ENCODE data around the gene UBD.

The UBD gene

DNA sequence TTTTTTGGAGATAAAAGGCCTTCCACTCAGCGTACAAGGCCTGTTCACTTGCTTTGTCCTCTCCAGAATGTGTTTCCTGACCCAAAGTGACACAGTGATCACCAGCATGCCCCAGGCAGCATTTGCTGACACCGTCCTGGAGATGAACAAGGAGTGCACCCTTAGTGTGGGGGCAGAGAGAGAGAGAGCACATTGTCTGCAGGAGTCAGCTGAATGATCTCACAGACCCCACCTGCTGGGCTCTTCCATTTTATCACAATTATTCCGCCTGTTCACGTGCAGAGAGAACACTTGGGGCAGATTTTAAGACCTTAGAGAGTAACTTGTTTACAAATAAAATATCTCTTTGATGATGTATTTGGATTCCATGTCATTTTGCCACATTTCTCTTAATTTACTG, 49.3 kb downstream of the UBD start:
- no peak overlapping the region for H3K18ac ChIP-seq (ENCODE audit: low read length)
- H2BK12ac ChIP-seq (ENCODE audit: low read length), result no peak overlapping the region
- H3K4me3 ChIP-seq (ENCODE audit: low read length in 2 of 2), result no peak overlapping the region
- no peak overlapping the region for H3K27ac ChIP-seq (replicated peaks; ENCODE audit: low read length)
- H3K14ac ChIP-seq (ENCODE audit: low read length), result no peak overlapping the region
- no peak overlapping the region for H2BK120ac ChIP-seq (ENCODE audit: low read depth, low read length)
- no peak overlapping the region for H2BK5ac ChIP-seq (ENCODE audit: low read length)
- no peak overlapping the region for H3K4me2 ChIP-seq (ENCODE audit: insufficient read depth, low read length, poor library complexity, severe bottlenecking)
- peak; percentile 2 for DNase-seq (ENCODE audit: low spot score)
- H3K79me1 ChIP-seq (ENCODE audit: low read depth, low read length), result no peaks in the 10 kb centered on the region
- no CpG with 5 or more reads among the region's 4 CpGs for WGBS, 2 donors (ENCODE audit: extremely low coverage in 2 of 2, insufficient read length in 2 of 2, insufficient replicate concordance in 1 of 2)
- H3K36me3 ChIP-seq (replicated peaks in 1 of 2; ENCODE audit: control insufficient read depth in 2 of 2, insufficient read depth in 2 of 2, low read length in 2 of 2), result no peaks in the 10 kb centered on the region
- H2AFZ ChIP-seq (ENCODE audit: low read length), result no peak overlapping the region
- no peak overlapping the region for H2AK5ac ChIP-seq (ENCODE audit: low read depth, low read length)
- peaks cover 11 to 14% of the 10 kb centered on the region in 2 donors for H3K4me1 ChIP-seq (ENCODE audit: control insufficient read depth in 2 of 2, insufficient read depth in 1 of 2, low read depth in 1 of 2, low read length in 2 of 2)
- no peak overlapping the region for H4K8ac ChIP-seq (ENCODE audit: low read depth, low read length)
- peaks cover 0 to 33% (median 0%) of the 10 kb centered on the region in 3 experiments for H3K27me3 ChIP-seq (ENCODE audit: control insufficient read depth in 3 of 3, insufficient read depth in 3 of 3, low read depth in 1 of 3, low read length in 3 of 3)
- H2BK15ac ChIP-seq (ENCODE audit: low read length), result no peak overlapping the region
- H4K91ac ChIP-seq (ENCODE audit: low read depth, low read length, poor library complexity), result no peak overlapping the region
- no peak overlapping the region for H3K9ac ChIP-seq (ENCODE audit: low read depth, low read length, poor library complexity)
- H3K9me3 ChIP-seq (replicated peaks in 1 of 2; ENCODE audit: control insufficient read depth in 2 of 2, insufficient read depth in 1 of 2, low read depth in 1 of 2, low read length in 2 of 2), result no peaks in the 10 kb centered on the region
- no peak overlapping the region for H3K4ac ChIP-seq (ENCODE audit: low read length)
- H3K23ac ChIP-seq (ENCODE audit: low read depth, low read length, poor library complexity), result no peak overlapping the region

GRCh38 chr6:29509711-29510110, 49.8 kb downstream of the UBD start:
- no peak overlapping the region for H2AK5ac ChIP-seq (ENCODE audit: low read depth, low read length)
- DNase-seq (ENCODE audit: low spot score), result no peak
- no peak overlapping the region for H2AFZ ChIP-seq (ENCODE audit: low read length)
- no peak overlapping the region for H3K14ac ChIP-seq (ENCODE audit: low read length)
- H3K18ac ChIP-seq (ENCODE audit: low read length), result peak overlapping the region; percentile 66
- no CpG with 5 or more reads among the region's 9 CpGs for WGBS, 2 donors (ENCODE audit: extremely low coverage in 2 of 2, insufficient read length in 2 of 2, insufficient replicate concordance in 1 of 2)
- peak overlapping the region; percentile 63 for H2BK12ac ChIP-seq (ENCODE audit: low read length)
- no peak overlapping the region for H3K27ac ChIP-seq (replicated peaks; ENCODE audit: low read length)
- no peak overlapping the region for H2BK15ac ChIP-seq (ENCODE audit: low read length)
- no peak overlapping the region for H2BK120ac ChIP-seq (ENCODE audit: low read depth, low read length)
- H4K8ac ChIP-seq (ENCODE audit: low read depth, low read length), result no peak overlapping the region
- no peak overlapping the region for H3K4me3 ChIP-seq (ENCODE audit: low read length in 2 of 2)
- H3K27me3 ChIP-seq (ENCODE audit: control insufficient read depth in 3 of 3, insufficient read depth in 3 of 3, low read depth in 1 of 3, low read length in 3 of 3), result peaks cover 0 to 35% (median 0%) of the 10 kb centered on the region in 3 experiments
- H3K4me1 ChIP-seq (ENCODE audit: control insufficient read depth in 2 of 2, insufficient read depth in 1 of 2, low read depth in 1 of 2, low read length in 2 of 2), result peaks cover 11 to 14% of the 10 kb centered on the region in 2 donors
- no peak overlapping the region for H3K9ac ChIP-seq (ENCODE audit: low read depth, low read length, poor library complexity)
- no peak overlapping the region for H3K4ac ChIP-seq (ENCODE audit: low read length)
- no peak overlapping the region for H2BK5ac ChIP-seq (ENCODE audit: low read length)
- H3K4me2 ChIP-seq (ENCODE audit: insufficient read depth, low read length, poor library complexity, severe bottlenecking), result no peak overlapping the region
- H3K79me1 ChIP-seq (ENCODE audit: low read depth, low read length), result no peaks in the 10 kb centered on the region
- H4K91ac ChIP-seq (ENCODE audit: low read depth, low read length, poor library complexity), result no peak overlapping the region
- H3K36me3 ChIP-seq (replicated peaks in 1 of 2; ENCODE audit: control insufficient read depth in 2 of 2, insufficient read depth in 2 of 2, low read length in 2 of 2), result no peaks in the 10 kb centered on the region
- no peaks in the 10 kb centered on the region for H3K9me3 ChIP-seq (replicated peaks in 1 of 2; ENCODE audit: control insufficient read depth in 2 of 2, insufficient read depth in 1 of 2, low read depth in 1 of 2, low read length in 2 of 2)
- H3K23ac ChIP-seq (ENCODE audit: low read depth, low read length, poor library complexity), result no peak overlapping the region

DNA sequence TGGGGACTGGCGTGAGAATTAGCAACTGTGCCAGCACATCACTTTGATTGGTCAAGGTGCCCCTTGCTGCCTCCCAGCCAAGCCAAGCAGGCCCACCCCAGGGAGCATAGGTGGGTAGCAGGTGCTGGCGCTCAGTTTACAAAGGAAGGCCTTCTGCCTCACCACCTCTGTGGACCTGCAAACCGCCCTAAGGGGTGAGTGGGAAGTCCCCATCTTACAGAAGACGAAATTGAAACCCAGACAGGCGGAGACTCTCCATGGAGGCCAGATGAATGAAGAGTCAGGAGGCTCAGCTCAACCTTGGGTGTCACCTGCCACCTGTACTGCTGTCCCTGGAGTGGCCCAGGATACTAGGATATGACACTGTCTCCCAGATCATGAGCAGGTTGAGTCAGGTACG, 50.3 kb downstream of the UBD start:
- Histone ChIP-seq H4K91ac (ENCODE audit: low read depth, low read length, poor library complexity) (no peak overlapping the region), H2BK120ac (ENCODE audit: low read depth, low read length) (peak overlapping the region; percentile 2), H3K27me3 (ENCODE audit: control insufficient read depth in 3 of 3, insufficient read depth in 3 of 3, low read depth in 1 of 3, low read length in 3 of 3) (peaks cover 0 to 34% (median 0%) of the 10 kb centered on the region in 3 experiments), H2BK5ac (ENCODE audit: low read length) (no peak overlapping the region), H3K9me3 (replicated peaks in 1 of 2; ENCODE audit: control insufficient read depth in 2 of 2, insufficient read depth in 1 of 2, low read depth in 1 of 2, low read length in 2 of 2) (no peaks in the 10 kb centered on the region), H3K14ac (ENCODE audit: low read length) (no peak overlapping the region), H3K4ac (ENCODE audit: low read length) (no peak overlapping the region), H4K8ac (ENCODE audit: low read depth, low read length) (no peak overlapping the region), H3K18ac (ENCODE audit: low read length) (no peak overlapping the region), H3K23ac (ENCODE audit: low read depth, low read length, poor library complexity) (no peak overlapping the region), H3K9ac (ENCODE audit: low read depth, low read length, poor library complexity) (no peak overlapping the region), H3K79me1 (ENCODE audit: low read depth, low read length) (no peaks in the 10 kb centered on the region), H2BK12ac (ENCODE audit: low read length) (no peak overlapping the region), H3K27ac (replicated peaks; ENCODE audit: low read length) (no peak overlapping the region), H2AFZ (ENCODE audit: low read length) (no peak overlapping the region), H3K36me3 (replicated peaks in 1 of 2; ENCODE audit: control insufficient read depth in 2 of 2, insufficient read depth in 2 of 2, low read length in 2 of 2) (no peaks in the 10 kb centered on the region), H3K4me1 (ENCODE audit: control insufficient read depth in 2 of 2, insufficient read depth in 1 of 2, low read depth in 1 of 2, low read length in 2 of 2) (peaks cover 11 to 14% of the 10 kb centered on the region in 2 donors), H3K4me3 (ENCODE audit: low read length in 2 of 2) (no peak overlapping the region), H3K4me2 (ENCODE audit: insufficient read depth, low read length, poor library complexity, severe bottlenecking) (no peak overlapping the region), H2AK5ac (ENCODE audit: low read depth, low read length) (no peak overlapping the region), H2BK15ac (ENCODE audit: low read length) (no peak overlapping the region)
- WGBS, 2 donors (ENCODE audit: extremely low coverage in 2 of 2, insufficient read length in 2 of 2, insufficient replicate concordance in 1 of 2), result no CpG with 5 or more reads among the region's 6 CpGs
- DNase-seq (ENCODE audit: low spot score), result no peak

GRCh38 chr6:29507319-29507718, 52.2 kb downstream of the UBD start:
- H2AK5ac ChIP-seq (ENCODE audit: low read depth, low read length), result peak overlapping the region; percentile 36

More at GRCh38 chr6:29507319-29507718, 52.2 kb downstream of the UBD start:
- no peaks in the 10 kb centered on the region for H3K9me3 ChIP-seq (replicated peaks in 1 of 2; ENCODE audit: control insufficient read depth in 2 of 2, insufficient read depth in 1 of 2, low read depth in 1 of 2, low read length in 2 of 2)
- H4K8ac ChIP-seq (ENCODE audit: low read depth, low read length), result no peak overlapping the region
- no peak overlapping the region for H2BK5ac ChIP-seq (ENCODE audit: low read length)
- H3K18ac ChIP-seq (ENCODE audit: low read length), result no peak overlapping the region
- H3K4me3 ChIP-seq (ENCODE audit: low read length in 2 of 2), result no peak overlapping the region
- no peak overlapping the region for H3K23ac ChIP-seq (ENCODE audit: low read depth, low read length, poor library complexity)
- no peaks in the 10 kb centered on the region for H3K36me3 ChIP-seq (replicated peaks in 1 of 2; ENCODE audit: control insufficient read depth in 2 of 2, insufficient read depth in 2 of 2, low read length in 2 of 2)
- H3K4me1 ChIP-seq (ENCODE audit: control insufficient read depth in 2 of 2, insufficient read depth in 1 of 2, low read depth in 1 of 2, low read length in 2 of 2), result peaks cover 11 to 14% of the 10 kb centered on the region in 2 donors
- H2AFZ ChIP-seq (ENCODE audit: low read length), result no peak overlapping the region
- no peak overlapping the region for H3K4ac ChIP-seq (ENCODE audit: low read length)
- no peaks in the 10 kb centered on the region for H3K79me1 ChIP-seq (ENCODE audit: low read depth, low read length)
- WGBS, 2 donors (ENCODE audit: extremely low coverage in 2 of 2, insufficient read length in 2 of 2, insufficient replicate concordance in 1 of 2), result no CpG with 5 or more reads among the region's 5 CpGs
- H3K4me2 ChIP-seq (ENCODE audit: insufficient read depth, low read length, poor library complexity, severe bottlenecking), result no peak overlapping the region
- H2BK120ac ChIP-seq (ENCODE audit: low read depth, low read length), result no peak overlapping the region
- no peak overlapping the region for H3K27ac ChIP-seq (replicated peaks; ENCODE audit: low read length)
- no peak overlapping the region for H3K9ac ChIP-seq (ENCODE audit: low read depth, low read length, poor library complexity)
- DNase-seq (ENCODE audit: low spot score), result no peak
- no peak overlapping the region for H3K14ac ChIP-seq (ENCODE audit: low read length)
- no peak overlapping the region for H4K91ac ChIP-seq (ENCODE audit: low read depth, low read length, poor library complexity)
- no peak overlapping the region for H2BK12ac ChIP-seq (ENCODE audit: low read length)
- peaks cover 0 to 34% (median 0%) of the 10 kb centered on the region in 3 experiments for H3K27me3 ChIP-seq (ENCODE audit: control insufficient read depth in 3 of 3, insufficient read depth in 3 of 3, low read depth in 1 of 3, low read length in 3 of 3)
- H2BK15ac ChIP-seq (ENCODE audit: low read length), result no peak overlapping the region
